NCI-H1105 (cell line): ENCODE results near the gene MMEL1.

Source experiments
- DNase-seq: peaks from one replicate; lab custom pipeline; 2025; lab: John Stamatoyannopoulos, UW

The MMEL1 gene

DNA sequence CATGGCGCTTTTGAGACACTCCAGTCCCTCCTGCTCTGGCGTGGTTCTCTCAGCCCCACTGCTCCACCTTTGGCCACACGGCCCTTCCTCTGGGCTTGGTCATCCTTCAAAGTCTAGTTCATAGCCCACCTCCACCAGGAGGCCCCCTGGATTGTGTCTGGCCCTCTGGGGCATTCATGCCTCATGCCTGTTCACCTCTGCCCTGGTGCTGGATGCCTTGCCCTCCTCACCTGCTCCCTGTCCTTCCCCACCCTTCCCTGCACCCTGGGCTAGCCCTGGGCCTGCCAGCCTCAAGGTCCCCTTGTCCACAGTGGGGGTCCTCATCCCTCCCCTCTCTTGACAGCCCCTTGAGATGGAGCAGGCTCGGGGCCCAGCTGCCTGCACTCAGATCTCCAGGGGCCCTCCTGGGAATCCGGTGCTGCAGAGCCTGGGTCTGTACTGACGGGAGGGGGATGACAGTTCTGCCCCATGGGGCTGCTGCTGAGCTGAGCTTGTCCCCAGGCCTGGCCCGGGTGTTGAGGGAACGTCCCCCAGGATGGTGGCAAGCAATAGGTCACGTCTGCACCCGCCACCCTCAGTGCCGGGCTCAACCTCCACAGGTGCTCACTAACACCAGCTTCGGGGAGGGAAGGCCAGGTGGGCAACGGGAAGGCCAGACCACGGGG lies 27.8 kb downstream of the MMEL1 start:
- no peak for DNase-seq

DNA sequence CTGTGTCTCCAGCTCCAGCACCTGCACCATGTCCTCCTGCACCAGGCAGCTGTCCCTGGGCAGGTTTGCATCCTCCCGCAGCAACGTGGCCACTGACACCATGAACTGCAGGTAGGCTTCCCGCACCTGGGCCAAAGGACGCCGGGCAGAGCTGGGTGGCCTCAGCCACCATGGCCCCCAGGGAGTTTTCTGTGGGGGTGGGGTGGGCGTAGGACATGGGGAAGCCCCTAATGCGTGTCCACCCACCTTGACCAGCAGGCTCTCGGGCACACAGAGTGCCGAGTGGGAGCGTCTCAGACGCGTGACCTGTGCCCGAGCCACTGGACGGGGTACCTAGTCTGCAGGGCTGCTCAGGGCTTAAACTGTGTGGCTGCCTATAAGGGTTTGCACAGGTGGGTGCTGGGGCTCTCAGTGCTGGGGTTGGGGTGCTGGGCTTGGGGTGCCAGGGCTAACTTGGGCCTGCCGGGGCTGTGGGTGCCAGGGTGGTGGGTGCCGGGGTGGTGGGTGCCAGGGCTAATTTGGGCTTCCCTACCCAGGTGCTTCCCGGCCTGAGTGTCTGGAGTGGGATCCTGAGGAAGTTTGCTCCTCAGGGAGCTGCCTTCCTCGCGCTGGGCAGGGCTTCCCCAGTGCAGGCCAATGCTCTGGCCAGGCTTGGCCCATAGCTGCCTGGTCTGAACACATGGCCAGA lies 28.5 kb downstream of the MMEL1 start:
- DNase-seq = no peak

DNA sequence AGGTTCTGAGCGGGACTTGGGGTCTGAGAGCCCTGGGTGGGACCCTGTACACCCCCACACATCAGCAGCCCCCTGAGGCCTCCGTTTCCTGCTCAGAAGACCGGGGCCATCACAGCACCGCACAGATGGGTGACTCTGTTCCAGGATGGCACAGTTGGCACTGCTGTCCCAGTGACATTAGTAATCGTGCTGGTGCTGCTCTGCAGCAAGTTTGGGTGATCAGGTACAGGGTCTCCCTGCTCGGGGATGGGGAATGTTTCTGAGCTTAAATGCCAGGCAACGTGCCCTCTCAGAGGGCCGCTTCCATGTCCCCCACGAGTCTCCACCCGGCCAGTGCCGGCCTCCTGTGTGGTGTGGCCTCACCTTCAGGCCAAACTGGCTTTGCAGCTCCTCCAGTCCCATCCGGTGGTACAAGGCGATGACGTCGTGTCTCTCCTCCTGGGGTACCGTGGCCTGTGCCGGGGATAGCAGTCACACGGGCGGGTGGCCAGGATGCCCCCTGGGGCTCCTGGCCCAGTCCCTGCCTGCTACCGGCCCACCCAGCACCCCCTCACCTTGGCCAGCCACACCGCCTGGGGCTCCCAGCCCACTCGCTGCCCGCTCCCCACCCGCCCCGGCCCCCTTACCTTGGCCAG lies 29.2 kb downstream of the MMEL1 start:
- DNase-seq = no peak

- no peak for DNase-seq
Observed at GRCh38 chr1:2602866-2603520, 29.8 kb downstream of the MMEL1 start.

DNA sequence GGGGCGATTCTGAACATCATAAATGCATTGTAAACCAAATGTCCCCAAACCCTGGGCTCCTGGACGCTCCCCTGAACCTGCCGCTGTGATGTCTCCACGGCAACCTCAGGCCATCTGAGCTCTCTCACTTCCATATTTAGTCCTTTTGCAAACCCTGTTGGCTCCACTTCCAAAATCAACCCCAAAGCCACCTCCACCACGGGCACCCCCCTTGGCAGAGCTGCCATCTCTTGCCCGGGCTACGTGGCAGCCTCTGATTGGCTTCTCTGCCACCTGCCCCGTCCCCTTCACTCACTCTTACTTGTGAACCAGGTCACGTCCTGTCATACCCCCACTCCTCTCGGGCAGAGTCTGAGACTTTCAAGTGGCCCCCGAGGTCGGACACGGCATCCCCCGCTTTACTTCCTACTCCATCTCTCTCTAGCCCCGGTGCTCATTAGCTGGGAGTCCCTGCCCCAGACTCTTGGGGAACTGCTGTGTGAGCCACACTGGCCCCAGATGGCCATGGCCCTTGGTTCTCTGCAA lies 30.4 kb downstream of the MMEL1 start:
- no peak for DNase-seq

GRCh38 chr1:2601721-2602303 lies 31.0 kb downstream of the MMEL1 start:
- no peak for DNase-seq

DNA sequence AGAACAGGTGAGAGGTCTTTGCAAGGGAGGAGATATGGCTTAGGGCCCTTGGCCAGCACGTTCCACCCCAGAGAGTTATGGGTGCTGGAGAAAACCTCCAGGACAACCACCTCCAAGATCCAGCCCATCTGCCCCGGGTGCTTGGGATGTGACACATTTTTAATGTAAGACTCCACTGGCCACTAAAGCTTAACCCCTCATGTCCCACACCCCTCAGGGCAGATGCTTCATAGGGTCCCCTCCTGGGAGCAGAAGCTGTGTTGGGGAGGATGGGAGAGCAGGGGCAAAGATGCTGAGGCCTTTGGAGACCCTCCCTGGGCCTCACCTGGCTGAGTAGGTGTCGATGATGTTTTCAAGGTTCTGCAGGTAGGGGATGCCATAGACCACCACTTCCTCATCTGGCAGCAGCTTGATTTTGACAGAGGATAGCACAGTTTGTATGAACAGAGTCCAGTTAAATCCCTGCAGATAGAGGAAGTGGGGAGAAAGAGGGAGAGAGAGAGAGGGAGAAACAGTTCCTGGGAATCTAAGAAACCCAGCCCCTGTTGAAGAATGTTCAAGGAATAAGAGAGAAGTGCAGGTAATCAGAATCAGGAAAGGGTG lies 34.4 kb downstream of the MMEL1 start:
- no peak for DNase-seq

DNA sequence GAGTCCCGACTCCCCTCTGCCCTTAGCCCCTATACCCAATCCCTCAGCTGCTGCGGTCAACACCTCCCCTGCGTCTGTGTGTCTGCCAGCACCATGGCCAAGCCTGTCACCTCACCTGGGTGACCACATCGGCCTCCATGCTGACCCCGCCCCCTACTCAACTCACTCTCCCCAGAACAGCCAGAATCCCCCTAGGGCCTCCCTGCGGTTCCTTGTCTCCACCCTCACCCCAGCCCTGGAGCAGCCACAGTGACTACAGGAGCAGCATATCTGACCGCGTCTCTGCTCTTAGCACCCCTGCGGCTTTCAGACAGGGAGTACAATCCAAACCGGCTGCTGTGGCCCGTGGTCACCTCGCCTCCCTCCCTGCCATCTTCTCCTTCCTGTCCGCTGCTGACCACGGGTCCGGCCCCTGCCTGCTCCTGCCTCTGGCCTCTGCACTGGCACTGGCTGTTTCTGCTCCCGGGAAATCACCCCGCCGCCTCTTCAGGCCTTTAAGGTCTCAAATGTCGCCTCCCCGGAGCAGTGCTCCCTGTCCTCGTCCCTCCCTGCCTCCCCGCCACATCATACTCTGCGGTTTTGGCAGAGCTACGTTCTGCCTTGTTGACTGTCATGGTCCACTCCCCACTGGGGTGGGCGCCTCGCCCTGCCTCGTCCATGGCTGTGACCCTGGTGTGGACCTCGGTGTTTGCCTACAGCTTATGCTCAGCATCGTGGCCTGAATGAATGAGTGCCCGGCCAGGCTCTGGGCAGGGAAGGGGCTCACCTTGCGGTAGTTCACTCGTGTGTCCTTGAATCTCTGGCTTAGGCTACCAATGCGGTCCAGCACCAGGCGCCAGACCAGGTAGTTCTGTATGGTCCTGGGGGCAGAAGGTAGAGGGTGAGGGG lies 35.1 kb downstream of the MMEL1 start:
- no peak for DNase-seq

GRCh38 chr1:2596530-2597333 lies 36.1 kb downstream of the MMEL1 start:
- DNase-seq = no peak

DNA sequence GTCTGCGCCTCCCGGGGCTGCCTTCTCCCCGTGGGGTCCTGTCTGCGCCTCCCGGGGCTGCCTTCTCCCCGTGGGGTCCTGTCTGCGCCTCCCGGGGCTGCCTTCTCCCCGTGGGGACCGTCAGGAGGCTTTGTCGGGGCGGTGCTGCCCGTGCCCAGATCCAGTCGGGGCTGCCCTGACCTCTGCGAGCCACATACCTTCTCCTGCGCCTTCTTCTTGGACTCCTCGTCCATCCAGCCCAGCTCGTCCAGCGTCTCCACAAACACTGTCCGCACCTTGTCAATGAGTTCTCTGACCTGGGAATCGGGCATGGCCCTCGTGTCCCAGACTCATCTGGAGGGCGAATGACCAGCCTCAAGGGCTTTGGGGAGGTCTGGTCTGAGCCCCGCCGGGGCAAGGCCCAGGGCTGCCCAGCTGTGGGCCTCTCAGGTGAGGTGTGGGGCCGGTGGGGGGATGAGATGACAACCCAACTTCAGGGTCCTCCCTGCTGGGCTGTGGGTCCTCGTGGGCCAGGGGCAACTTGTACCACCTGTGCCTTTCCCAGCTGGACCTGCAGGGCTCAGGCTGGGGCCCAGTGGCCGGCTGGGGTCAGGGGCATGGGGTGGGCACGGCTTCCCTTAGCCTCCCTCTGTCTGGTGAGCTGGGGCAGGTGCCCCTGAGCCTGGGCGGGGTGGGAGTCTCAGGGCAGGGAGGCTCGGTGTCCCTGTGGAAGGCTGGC lies 36.8 kb downstream of the MMEL1 start:
- no peak for DNase-seq

DNA sequence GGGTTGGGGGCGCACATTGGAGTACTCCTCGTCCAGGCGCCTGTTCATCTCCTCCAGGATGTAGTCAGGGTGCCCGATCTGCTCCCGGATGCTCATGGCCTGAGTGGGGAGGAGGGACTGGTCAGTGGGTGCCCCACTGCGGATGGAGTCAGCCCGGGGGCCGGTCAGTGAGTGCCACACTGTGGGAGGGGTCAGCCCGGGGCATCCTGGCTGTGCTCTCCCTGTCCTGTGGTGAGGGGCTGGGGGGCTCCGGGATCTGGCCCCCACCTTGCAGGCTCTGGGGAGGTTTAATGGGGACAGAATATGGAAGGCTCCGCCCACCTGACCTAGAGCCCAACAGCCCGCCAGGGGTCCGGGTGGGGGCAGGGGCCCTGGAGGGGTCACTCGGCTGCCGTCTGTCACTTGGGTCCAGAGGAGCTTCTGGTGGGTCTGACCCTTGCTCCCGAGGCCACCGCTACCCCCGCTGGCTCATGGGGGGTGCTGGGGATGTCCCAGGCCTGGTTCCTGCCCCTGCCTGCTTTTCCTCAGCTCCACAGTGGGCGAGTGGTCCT lies 37.5 kb downstream of the MMEL1 start:
- DNase-seq = no peak

GRCh38 chr1:2594641-2595131 lies 38.1 kb downstream of the MMEL1 start:
- no peak for DNase-seq

DNA sequence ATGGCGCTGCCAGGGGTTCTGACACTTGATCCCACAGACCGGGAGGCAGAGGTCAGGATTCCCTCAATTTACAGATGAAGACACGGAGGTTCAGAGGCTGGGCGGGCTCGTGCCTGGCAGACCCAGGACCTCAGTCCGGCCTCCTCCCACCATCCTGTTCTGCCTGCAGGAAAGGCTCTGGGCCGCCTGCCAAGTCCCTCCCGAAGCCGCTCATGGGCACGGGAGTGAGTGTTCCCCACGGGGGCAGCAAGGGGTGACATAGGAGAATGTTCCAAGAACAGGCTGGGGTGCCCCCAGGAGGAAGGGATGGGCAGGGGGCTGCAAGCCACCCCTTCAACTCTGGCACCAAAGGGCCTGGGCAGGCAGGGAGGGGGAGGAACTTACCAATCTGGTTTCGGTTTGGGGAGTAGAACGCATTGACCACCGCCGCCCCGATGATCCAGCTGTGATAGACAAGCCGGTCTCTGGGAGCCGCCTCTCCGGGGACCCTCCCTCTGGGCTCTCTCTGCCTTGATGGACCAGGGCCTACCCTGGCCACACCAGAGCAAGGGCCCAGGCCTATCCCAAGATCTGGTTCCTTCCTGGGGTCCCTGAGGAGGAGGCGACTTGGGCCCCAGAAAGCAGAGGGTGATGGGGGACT lies 38.7 kb downstream of the MMEL1 start:
- DNase-seq = peak; percentile 32

DNA sequence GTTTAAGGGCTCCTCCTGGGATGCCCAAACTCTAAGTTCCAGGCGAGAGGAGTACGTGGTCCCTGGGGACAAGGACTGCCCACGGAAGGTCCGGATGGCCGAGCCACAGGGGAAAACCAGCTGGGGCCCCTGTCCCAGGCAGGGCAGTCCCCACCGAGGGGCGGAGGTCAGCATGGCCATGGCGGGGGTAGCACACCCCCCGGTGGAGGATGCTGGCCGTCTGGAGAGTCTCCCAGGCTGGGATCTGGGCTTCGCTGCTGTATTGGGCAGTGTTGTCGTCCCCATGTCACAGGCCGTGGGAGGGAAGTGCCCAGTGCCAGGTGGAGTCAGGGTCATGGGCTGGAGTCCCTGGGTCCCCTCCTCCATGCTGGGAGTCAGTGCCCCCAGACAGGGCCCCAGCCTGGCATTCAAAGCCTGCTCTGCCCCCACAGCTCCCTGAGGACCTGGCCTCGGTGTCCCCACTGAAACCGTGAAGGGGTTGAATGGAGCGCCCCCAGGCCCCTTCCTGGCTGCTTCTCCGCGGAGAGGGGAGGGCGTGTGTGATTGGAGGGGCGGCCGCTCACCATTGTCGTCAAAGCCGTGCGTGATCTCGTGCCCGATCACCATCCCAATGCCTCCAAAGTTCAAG lies 39.5 kb downstream of the MMEL1 start:
- no peak for DNase-seq

- no peak for DNase-seq
Observed at GRCh38 chr1:2592672-2593071, 40.1 kb downstream of the MMEL1 start.

DNA sequence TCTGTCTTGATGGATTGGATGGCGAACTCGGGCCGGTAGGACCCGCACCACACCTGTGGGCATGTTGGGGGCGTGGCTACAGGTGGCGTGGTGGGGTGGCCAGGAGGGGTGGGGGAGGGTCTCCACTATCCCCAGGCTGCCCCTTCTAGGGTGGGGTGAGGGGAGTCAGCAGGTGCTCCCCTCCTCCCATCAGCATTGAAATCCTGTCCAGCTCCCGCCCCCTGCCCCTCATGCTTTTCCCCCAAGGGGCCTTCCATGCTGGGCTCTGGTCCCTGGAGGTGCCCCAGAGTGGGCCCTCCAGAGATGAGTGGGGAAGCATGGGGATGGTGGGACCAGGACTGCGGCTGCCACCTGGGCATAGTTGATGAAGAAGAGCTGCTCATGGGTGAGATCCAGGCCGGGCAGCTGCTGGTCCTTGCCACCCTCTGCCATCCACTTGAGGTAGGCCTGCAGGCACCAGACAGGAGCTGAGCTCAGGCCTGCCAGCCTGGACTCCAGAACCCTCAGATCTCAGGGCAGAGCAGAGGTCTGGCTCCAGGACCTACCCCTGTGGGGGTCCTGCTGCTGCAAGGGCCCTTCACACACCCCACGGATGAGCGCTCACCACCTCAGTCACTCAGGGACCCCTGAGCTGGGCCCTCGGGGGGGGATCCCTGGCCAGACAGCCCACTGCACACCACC lies 41.1 kb downstream of the MMEL1 start:
- no peak for DNase-seq

DNA sequence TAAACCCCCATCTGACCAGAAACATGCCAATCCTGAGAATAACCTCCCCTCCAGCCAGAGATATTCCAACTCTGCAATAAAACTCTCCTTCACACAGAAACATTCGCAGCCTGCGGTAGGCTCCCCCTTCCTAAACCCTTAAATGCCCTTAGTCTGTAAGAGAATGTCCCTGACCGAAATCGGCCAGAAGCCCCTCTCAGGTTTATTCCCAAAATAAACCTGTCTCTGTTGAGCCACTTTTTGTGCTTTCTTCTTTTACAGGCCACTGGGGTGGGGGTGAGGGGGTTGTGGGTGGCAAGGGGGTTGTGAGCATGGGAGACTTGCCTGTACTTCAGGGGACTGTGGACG lies 41.6 kb downstream of the MMEL1 start:
- no peak for DNase-seq
